SK-N-SH (cell line): Measurements from ENCODE around the gene UBIAD1. TPM values are rescaled to one million over a fixed set of nuclear protein-coding genes. Genes with fewer than 3 reads are reported as not detected.

Experiments used
- CTCF ChIA-PET: fragments of 300-600, 350-600 bp; formaldehyde crosslinking; extraction: SDS; loops from one replicate; lab custom pipeline; 2021; lab: Yijun Ruan, JAX
- POLR2A ChIA-PET: fragments of 350-600 bp; sonication (Branson Sonifier 250); formaldehyde crosslinking; extraction: SDS; loops from one replicate; lab custom pipeline; 2020; ENCODE audit warnings: antibody characterized with exemption, inconsistent platforms; lab: Yijun Ruan, JAX
- DNase-seq: peaks from one replicate; pipeline ENCODE4 v3.0.0; 2012
- H2AFZ ChIP-seq: fragments of 200-600 bp; sonication (generic); 2 replicates; pipeline ENCODE4 v1.8.1; 2016; ENCODE audit warnings: antibody characterized with exemption, mild to moderate bottlenecking, low read depth
- H3F3A ChIP-seq: fragments of 200-600 bp; sonication (generic); replicated peaks from 2 replicates; pipeline ENCODE3; 2016; ENCODE audit warnings: antibody characterized with exemption, mild to moderate bottlenecking; ENCODE audit not compliant: insufficient read depth
- H3K27ac ChIP-seq, 2 experiments: fragments of 200-500 bp in 1 of 2; fragments of 200-600 bp in 1 of 2; sonication (Bioruptor generic) in 1 of 2; sonication (generic), shearing (Covaris generic) in 1 of 2; 2 replicates each; pipeline versions ENCODE4 v1.5.1 to v1.6.1; 2014 to 2016; ENCODE audit warnings: low read depth in 2 of 2, inconsistent platforms in 1 of 2, low read length in 1 of 2, mild to moderate bottlenecking in 1 of 2, mixed read lengths in 1 of 2
- H3K27me3 ChIP-seq: fragments of 200-600 bp; sonication (generic), shearing (Covaris generic); 2 replicates; pipeline ENCODE4 v1.6.1; 2016; ENCODE audit warnings: mixed run types; ENCODE audit not compliant: insufficient read depth
- H3K36me3 ChIP-seq, 2 experiments: fragments of 200-500 bp in 1 of 2; fragments of 200-600 bp in 1 of 2; sonication (Bioruptor generic) in 1 of 2; sonication (generic) in 1 of 2; replicated peaks in 1 of 2; 2 replicates each; pipeline versions ENCODE3 to v1.5.1; 2014 to 2016; ENCODE audit warnings: low read length in 1 of 2, mild to moderate bottlenecking in 1 of 2; ENCODE audit not compliant: insufficient read depth in 2 of 2, control insufficient read depth in 1 of 2
- H3K4me1 ChIP-seq, 2 experiments: fragments of 200-500 bp in 1 of 2; fragments of 200-600 bp in 1 of 2; sonication (Bioruptor generic) in 1 of 2; sonication (generic), shearing (Covaris generic) in 1 of 2; 2 replicates each; pipeline versions ENCODE4 v1.5.1 to v1.6.1; 2014 to 2016; ENCODE audit warnings: low read depth in 1 of 2, low read length in 1 of 2, mixed run types in 1 of 2; ENCODE audit not compliant: insufficient read depth in 2 of 2, control insufficient read depth in 1 of 2
- H3K4me2 ChIP-seq: fragments of 200-600 bp; sonication (generic), shearing (Covaris generic); 2 replicates; pipeline ENCODE4 v1.6.1; 2017; ENCODE audit warnings: mixed run types
- H3K4me3 ChIP-seq, 2 experiments: fragments of 200-500 bp in 1 of 2; fragments of 200-600 bp in 1 of 2; sonication (Bioruptor generic) in 1 of 2; sonication (generic), shearing (Covaris generic) in 1 of 2; 2 replicates each; pipeline versions ENCODE4 v1.5.1 to v1.8.1; 2014 to 2016; ENCODE audit warnings: low read depth in 2 of 2, inconsistent platforms in 1 of 2, low read length in 1 of 2, mild to moderate bottlenecking in 1 of 2, mixed read lengths in 1 of 2, moderate library complexity in 1 of 2
- H3K79me2 ChIP-seq: fragments of 200-600 bp; sonication (generic); 2 replicates; pipeline ENCODE4 v1.8.1; 2017; ENCODE audit warnings: mild to moderate bottlenecking; ENCODE audit not compliant: insufficient read depth
- H3K9ac ChIP-seq: fragments of 200-600 bp; sonication (generic); 2 replicates; pipeline ENCODE4 v1.6.1; 2017; ENCODE audit warnings: mixed run types
- H3K9me2 ChIP-seq: fragments of 200-600 bp; sonication (generic); 2 replicates; pipeline ENCODE4 v1.6.1; 2017; ENCODE audit warnings: mixed run types
- H3K9me3 ChIP-seq: fragments of 200-600 bp; sonication (generic); 2 replicates; pipeline ENCODE4 v1.6.1; 2017; ENCODE audit warnings: mixed run types, mild to moderate bottlenecking, moderate library complexity
- H4K20me1 ChIP-seq: fragments of 200-600 bp; sonication (generic); 2 replicates; pipeline ENCODE4 v1.6.1; 2017; ENCODE audit warnings: mild to moderate bottlenecking, mixed run types; ENCODE audit not compliant: insufficient read depth
- CHD2 ChIP-seq: fragments of 150-350 bp; IDR thresholded peaks from 2 replicates; pipeline ENCODE4 v1.6.1; 2018; ENCODE audit warnings: low read length; ENCODE audit not compliant: partially characterized antibody
- EZH2phosphoT487 ChIP-seq: fragments of 200-600 bp; sonication (generic); IDR thresholded peaks from 2 replicates; pipeline ENCODE4 v1.6.1; 2017; ENCODE audit warnings: low read depth, mixed run types, mild to moderate bottlenecking, antibody characterized with exemption, moderate library complexity, borderline replicate concordance
- FOSL2 ChIP-seq: IDR thresholded peaks from 2 replicates; pipeline ENCODE4 v1.4.0; 2012; ENCODE audit warnings: low read depth, mild to moderate bottlenecking, moderate library complexity, borderline replicate concordance
- MAX ChIP-seq: IDR thresholded peaks from 2 replicates; pipeline ENCODE4 v1.4.0; 2012; ENCODE audit warnings: low read depth
- NFIC ChIP-seq: IDR thresholded peaks from 2 replicates; pipeline ENCODE4 v1.4.0; 2012; ENCODE audit warnings: borderline replicate concordance
- RCOR1 ChIP-seq: fragments of 150-350 bp; IDR thresholded peaks from 2 replicates; pipeline ENCODE4 v1.6.1; 2017; ENCODE audit warnings: antibody characterized with exemption, low read length
- SIN3A ChIP-seq: IDR thresholded peaks from 2 replicates; pipeline ENCODE4 v1.6.1; 2012; ENCODE audit warnings: low read depth, mild to moderate bottlenecking, low read length, moderate library complexity, borderline replicate concordance
- SMC3 ChIP-seq: IDR thresholded peaks from 2 replicates; pipeline ENCODE4 v1.6.1; 2012; ENCODE audit warnings: low read depth, low read length, improper control_type of control experiment
- TAF1 ChIP-seq: IDR thresholded peaks from 2 replicates; pipeline ENCODE4 v1.6.1; 2012; ENCODE audit warnings: low read depth, mild to moderate bottlenecking, low read length, moderate library complexity, borderline replicate concordance
- WGBS: methylation state at CpG from one replicate; pipeline ENCODE4 v1.1.6; 2017; ENCODE audit warnings: low lambda C conversion rate; 5-methylcytosine and 5-hydroxymethylcytosine counted together
- polyA plus RNA-seq, 3 experiments: library from polyadenylated mRNA; depleted of rRNA; stranded (reverse); fragments of >200 nt; gene quantifications; 2 replicates each; pipeline ENCODE4 v1.2.3, GENCODE V29; 2012
- TF ChIP-seq, protein P1 (sequence below): fragments of 200-600 bp; sonication (generic); IDR thresholded peaks from 2 replicates; pipeline ENCODE4 v1.6.1; 2017; ENCODE audit warnings: antibody characterized with exemption, mild to moderate bottlenecking, moderate library complexity

The UBIAD1 gene
- polyA plus RNA-seq, 1 of the 3 experiments (the other 2 are of a cell fraction) = 13.7 TPM

- Histone ChIP-seq H3K9me3 (no peaks in the 10 kb centered on the region), H3K4me2 (peak overlapping the region; percentile 67), H3K27ac (peak overlapping the region; percentile 41 to 45; a peak in 3 of 4 replicates), H3K4me1 (peaks cover 9 to 11% of the 10 kb centered on the region in 2 experiments; a peak in 3 of 4 replicates), H3K9ac (no peak overlapping the region), H3K9me2 (no peaks in the 10 kb centered on the region), H3F3A (peaks cover 3% of the 10 kb centered on the region), H4K20me1 (no peaks in the 10 kb centered on the region), H3K4me3 (peak overlapping the region; percentile 29 to 57; a peak in 3 of 4 replicates), H3K27me3 (no peaks in the 10 kb centered on the region), H3K36me3 (no peaks in the 10 kb centered on the region), H3K79me2 (peaks cover 32% of the 10 kb centered on the region), H2AFZ (peak overlapping the region; percentile 97)
- ChIA-PET CTCF (interaction anchor here (0.6 to 2.4 kb wide), 12 partner anchors 10 to 375 kb away, joined by 3 to 13 read pairs (median 4); partner anchors contain the start of gene MTOR), POLR2A (interaction anchor here (0.7 to 2.0 kb wide), 5 partner anchors 10 to 373 kb away, joined by 3 to 15 read pairs (median 3); partner anchors contain the start of genes DISP3 and MTOR)
- WGBS = 13% methylated on average over 9 of the region's 9 CpGs
- TF ChIP-seq, protein P1, sequence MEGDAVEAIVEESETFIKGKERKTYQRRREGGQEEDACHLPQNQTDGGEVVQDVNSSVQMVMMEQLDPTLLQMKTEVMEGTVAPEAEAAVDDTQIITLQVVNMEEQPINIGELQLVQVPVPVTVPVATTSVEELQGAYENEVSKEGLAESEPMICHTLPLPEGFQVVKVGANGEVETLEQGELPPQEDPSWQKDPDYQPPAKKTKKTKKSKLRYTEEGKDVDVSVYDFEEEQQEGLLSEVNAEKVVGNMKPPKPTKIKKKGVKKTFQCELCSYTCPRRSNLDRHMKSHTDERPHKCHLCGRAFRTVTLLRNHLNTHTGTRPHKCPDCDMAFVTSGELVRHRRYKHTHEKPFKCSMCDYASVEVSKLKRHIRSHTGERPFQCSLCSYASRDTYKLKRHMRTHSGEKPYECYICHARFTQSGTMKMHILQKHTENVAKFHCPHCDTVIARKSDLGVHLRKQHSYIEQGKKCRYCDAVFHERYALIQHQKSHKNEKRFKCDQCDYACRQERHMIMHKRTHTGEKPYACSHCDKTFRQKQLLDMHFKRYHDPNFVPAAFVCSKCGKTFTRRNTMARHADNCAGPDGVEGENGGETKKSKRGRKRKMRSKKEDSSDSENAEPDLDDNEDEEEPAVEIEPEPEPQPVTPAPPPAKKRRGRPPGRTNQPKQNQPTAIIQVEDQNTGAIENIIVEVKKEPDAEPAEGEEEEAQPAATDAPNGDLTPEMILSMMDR = peak; percentile 21; the same call in 1 of the 2 replicates
- TF ChIP-seq MAX (no peak), SIN3A (no peak)
- DNase-seq = no peak
Measured at GRCh38 chr1:11272544-11272831, 510 bp upstream of the UBIAD1 start.

DNA sequence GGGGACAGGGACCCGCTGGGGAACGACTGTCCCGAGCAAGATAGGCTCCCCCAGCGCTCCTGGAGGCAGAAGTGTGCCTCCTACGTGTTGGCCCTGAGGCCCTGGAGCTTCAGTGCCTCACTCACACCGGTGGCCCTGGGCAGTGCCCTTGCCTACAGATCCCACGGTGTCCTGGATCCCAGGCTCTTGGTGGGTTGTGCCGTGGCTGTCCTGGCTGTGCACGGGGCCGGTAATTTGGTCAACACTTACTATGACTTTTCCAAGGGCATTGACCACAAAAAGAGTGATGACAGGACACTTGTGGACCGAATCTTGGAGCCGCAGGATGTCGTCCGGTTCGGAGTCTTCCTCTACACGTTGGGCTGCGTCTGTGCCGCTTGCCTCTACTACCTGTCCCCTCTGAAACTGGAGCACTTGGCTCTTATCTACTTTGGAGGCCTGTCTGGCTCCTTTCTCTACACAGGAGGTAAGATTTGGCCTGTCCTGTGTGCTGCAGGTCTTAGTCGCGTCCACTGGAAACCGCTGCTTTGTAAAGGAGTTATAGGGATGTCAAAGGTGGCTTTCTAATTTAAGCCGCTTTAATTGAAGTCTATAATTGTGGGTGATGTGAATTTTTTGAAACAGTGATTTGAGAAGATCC is 717 bp downstream of the UBIAD1 start:
- Histone ChIP-seq H3K36me3 (peaks cover 0 to 6% of the 10 kb centered on the region in 2 experiments), H3K4me3 (peak overlapping the region; percentile 73 to 85), H3K9me3 (no peaks in the 10 kb centered on the region), H3K4me2 (peak overlapping the region; percentile 100), H2AFZ (peak overlapping the region; percentile 91), H3K79me2 (peaks cover 42% of the 10 kb centered on the region), H3K9me2 (no peaks in the 10 kb centered on the region), H4K20me1 (no peaks in the 10 kb centered on the region), H3K9ac (peak overlapping the region; percentile 88), H3K27me3 (no peaks in the 10 kb centered on the region), H3K27ac (peak overlapping the region; percentile 79 to 85), H3K4me1 (peaks cover 9 to 11% of the 10 kb centered on the region in 2 experiments; a peak in 3 of 4 replicates), H3F3A (peaks cover 3% of the 10 kb centered on the region)
- WGBS = 12% methylated on average over 13 of the region's 22 CpGs
- ChIA-PET CTCF (interaction anchor here (1.0 to 2.4 kb wide), 5 partner anchors 10 to 369 kb away, joined by 3 to 13 read pairs (median 6); partner anchors contain the start of gene MTOR), POLR2A (interaction anchor here (0.6 to 2.0 kb wide), 7 partner anchors 11 to 372 kb away, joined by 3 to 15 read pairs (median 3); partner anchors contain the start of genes EXOSC10 and MTOR)
- TF ChIP-seq TAF1 = no peak
- no peak for TF ChIP-seq RCOR1
- no peak for TF ChIP-seq EZH2phosphoT487
- TF ChIP-seq NFIC = no peak
- no peak for TF ChIP-seq FOSL2
- TF ChIP-seq SMC3 = no peak
- no peak for TF ChIP-seq SIN3A
- TF ChIP-seq CHD2 = no peak
- DNase-seq = no peak
